ENCODE results near the gene ACOX3.

The ACOX3 gene

GRCh38 chr4:8336412-8337075, 104.0 kb downstream of the ACOX3 start:
- DNase-seq (ENCODE audit: low read depth in 2 of 2) = no peak

DNA sequence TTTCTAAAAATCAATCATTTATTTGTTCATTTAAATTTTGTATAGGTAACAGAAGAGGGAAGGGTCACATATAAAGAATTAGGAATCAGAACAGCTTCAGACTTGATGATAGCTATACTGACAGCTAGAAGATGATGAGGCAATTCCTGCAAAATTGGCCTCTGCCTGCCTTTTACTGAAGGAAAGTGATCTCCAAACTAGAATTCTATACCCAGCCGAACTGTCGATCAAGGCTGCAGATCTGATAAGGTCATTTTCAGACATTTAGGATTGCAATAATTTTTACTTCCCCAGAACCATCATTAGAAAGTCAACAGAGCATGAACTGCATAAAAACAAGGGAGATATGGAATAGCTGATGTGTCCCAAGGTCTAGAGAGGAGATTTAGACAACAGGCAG, 104.7 kb downstream of the ACOX3 start:
- DNase-seq (ENCODE audit: low read depth in 2 of 2) = no peak

- no peak for DNase-seq (ENCODE audit: low read depth in 2 of 2)
These were observed 105.6 kb downstream of the ACOX3 start for GRCh38 chr4:8334786-8335460.

- DNase-seq (ENCODE audit: low read depth in 2 of 2) = no peak
These were observed 106.6 kb downstream of the ACOX3 start for GRCh38 chr4:8333726-8334460.

GRCh38 chr4:8332891-8333331, 107.6 kb downstream of the ACOX3 start:
- no peak for DNase-seq (ENCODE audit: low read depth in 2 of 2)

GRCh38 chr4:8332038-8332857, 108.3 kb downstream of the ACOX3 start:
- DNase-seq (ENCODE audit: low read depth in 2 of 2) = no peak

GRCh38 chr4:8331575-8331955, 109.0 kb downstream of the ACOX3 start:
- DNase-seq (ENCODE audit: low read depth in 2 of 2) = no peak

DNA sequence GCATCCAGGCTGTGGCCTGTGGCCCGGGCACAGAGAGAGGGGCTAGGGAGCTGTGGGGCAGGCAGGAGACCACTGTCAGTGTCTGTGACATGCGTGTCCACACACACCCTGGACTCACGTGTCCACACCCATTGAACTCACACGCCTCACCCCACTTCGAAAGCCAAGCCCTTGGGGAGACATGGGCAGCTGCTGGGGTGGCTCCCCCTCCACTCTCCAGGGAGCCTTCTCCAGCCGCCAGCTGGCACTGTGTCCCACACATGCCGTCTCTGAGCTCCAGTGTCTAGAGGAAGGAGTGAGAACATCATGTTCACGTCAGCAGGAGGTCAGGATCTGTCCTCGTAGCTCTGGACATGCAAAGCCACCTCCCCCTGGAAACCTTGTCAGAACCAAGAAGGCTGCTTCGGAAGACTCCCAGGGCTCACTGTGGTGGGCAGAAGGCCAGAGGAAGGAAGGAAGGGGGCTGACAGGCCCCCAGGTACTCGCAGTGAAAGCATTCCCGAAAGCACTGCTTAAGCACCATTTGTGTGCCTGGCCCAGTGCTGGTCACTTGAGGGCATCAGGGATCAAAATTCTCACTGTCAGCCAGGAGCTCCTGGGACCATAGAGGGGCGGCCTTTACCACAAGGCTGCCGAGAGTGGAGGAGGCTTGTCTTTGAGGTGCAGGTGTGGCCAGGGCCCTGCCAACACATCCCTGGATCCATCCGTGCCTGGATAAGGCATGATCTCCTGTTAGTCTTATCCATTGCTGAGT, 109.5 kb downstream of the ACOX3 start:
- DNase-seq (ENCODE audit: low read depth in 2 of 2) = no peak

DNA sequence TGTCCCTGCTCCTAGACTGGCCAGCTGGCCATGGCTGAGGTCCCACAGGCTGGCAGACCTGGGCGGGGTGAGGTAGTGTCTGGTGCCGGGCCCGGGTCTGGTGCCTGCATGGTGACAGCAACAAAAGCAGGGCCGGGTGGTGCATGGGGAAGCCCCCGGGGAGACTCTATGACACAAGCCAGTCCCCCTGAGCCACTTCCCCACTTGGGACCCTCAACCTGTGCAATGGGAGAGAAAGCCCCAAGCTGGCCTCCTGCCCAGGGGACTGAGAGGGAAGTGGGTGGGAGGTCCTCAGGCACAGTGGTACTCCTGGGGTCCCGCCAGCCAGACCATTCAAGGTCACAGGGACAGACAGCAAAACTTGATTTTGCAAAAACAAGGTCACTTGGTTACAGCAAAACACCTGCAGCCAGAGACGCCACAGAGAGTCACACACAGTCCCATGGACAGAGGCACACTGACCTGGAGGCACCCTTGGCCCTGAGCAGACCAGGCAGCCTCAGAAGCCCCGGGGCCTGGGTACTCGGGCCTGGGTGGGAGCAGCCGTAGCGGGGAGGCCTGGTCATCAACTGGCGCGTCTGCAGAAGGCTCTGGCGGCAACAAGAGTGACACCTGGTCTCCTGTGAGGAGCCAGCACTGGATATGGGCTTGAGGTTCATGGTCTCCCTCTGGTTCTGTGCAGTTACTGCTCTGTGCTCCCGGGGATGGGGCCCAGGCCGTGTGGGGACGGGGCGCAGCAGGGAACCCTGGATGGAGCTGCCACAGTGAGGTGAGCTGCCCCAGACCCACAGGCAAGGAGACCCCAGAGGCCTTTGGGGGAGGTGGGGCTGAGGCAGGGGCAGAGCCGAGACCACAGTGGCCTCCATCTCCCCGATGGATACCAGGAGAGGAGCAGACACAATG, 110.4 kb downstream of the ACOX3 start:
- DNase-seq (ENCODE audit: low read depth in 2 of 2) = no peak

DNA sequence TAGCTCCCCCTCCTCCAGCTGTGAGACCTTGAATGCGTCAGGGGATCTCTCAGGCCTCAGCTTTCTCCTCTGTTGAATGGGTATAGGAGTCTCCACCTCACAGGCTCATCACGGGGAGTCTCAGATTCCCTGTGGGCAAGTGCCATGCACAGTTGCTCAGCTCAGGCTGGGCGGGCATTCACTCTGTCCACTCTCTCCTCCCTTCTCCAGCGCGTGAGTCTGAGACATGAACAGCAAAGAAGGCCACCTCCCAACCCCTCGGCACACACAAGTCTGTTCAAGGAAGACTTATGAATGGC, 111.0 kb downstream of the ACOX3 start:
- no peak for DNase-seq (ENCODE audit: low read depth in 2 of 2)

- no peak for DNase-seq (ENCODE audit: low read depth in 2 of 2)
These were observed 111.5 kb downstream of the ACOX3 start for GRCh38 chr4:8328866-8329559.

GRCh38 chr4:8328456-8328855, 112.1 kb downstream of the ACOX3 start:
- DNase-seq (ENCODE audit: low read depth in 2 of 2) = no peak

- no peak for DNase-seq (ENCODE audit: low read depth in 2 of 2)
These were observed 114.3 kb downstream of the ACOX3 start for GRCh38 chr4:8326206-8326605.

DNA sequence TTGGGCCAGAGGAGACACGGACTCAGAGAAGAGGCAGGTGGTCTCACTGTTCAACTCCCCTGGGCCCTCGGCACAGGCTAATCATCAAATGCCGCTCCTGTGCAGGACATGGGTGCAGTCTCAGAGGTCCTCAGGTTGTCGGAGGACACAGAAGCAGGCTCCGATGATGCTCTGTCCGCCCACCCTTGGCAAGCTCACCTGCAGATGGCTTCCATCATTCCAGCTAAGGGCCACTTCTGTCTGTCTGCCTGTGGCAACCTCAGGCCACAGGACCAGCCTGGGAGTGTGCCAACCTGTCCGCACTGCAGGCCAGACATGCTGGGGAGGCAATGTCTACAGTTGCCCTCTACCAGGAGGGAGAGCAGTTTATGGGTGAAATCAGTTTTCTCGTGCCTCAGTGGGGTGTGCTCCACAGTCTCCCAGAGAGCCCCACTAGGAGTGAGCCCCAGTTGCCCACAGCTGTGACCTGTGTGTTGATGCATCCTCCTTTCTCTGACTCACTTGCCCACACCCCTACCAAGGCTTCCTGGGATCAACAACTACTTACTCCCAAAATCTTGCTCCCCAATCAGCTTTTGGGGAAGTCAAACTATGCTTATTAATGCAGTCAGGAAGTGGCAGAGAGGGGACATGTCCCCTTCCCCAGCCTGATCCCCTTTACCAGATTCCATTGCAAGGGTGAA, 115.1 kb downstream of the ACOX3 start:
- no peak for DNase-seq (ENCODE audit: low read depth in 2 of 2)

DNA sequence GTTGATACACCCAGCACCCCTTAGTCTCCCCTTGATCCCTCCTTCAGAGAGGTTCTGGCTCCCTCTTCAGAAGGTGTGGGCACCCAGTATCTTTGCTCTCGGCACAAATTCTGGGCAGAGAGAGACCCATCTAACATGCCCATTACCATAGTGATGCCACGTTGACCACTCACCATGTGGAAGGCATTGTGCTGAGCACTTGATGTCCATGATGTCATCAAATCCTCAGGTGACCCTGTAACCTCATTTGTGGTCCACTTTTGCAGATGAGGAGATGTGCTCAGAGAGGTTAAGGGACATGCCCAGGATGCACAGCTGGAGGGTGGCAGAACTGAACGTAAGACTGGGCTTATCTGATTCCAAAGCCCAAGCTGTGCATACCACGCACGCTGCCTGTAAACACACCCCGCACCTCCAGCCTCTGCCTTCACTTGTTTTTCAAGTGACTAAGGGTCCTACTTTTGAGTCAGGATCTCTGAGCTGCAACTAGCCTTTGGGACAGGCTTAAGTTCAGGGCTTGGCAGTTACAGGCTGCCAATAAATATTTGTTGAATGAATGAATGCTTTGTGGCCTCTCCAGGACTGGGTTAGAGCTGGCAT, 115.8 kb downstream of the ACOX3 start:
- no peak for DNase-seq (ENCODE audit: low read depth in 2 of 2)

- DNase-seq (ENCODE audit: low read depth in 2 of 2) = no peak
These were observed 116.5 kb downstream of the ACOX3 start for GRCh38 chr4:8323947-8324555.

- no peak for DNase-seq (ENCODE audit: low read depth in 2 of 2)
These were observed 117.5 kb downstream of the ACOX3 start for GRCh38 chr4:8322794-8323704.
